HFFc6 (cell line): ENCODE data around the gene TESK2. TPM values are rescaled to one million over a fixed set of nuclear protein-coding genes. Genes with fewer than 3 reads are reported as not detected.

Source experiments
- DNase-seq: peaks from one replicate; pipeline ENCODE4 v3.0.0-alpha.2; 2018
- H3K27ac Mint-ChIP-seq: 2 replicates; pipeline ENCODE4 v1.8.0; 2020; ENCODE audit warnings: mild to moderate bottlenecking, mixed read lengths
- H3K27me3 Mint-ChIP-seq: 2 replicates; pipeline ENCODE4 v1.8.0; 2021; ENCODE audit warnings: mild to moderate bottlenecking, moderate library complexity, mixed read lengths; ENCODE audit not compliant: insufficient read depth
- H3K36me3 Mint-ChIP-seq: 2 replicates; pipeline ENCODE4 v1.8.0; 2021; ENCODE audit warnings: low read depth, mixed read lengths
- H3K4me1 Mint-ChIP-seq: 2 replicates; pipeline ENCODE4 v1.8.0; 2020; ENCODE audit warnings: low read depth, mixed read lengths
- H3K4me3 Mint-ChIP-seq: 2 replicates; pipeline ENCODE4 v1.8.0; 2020; ENCODE audit warnings: mild to moderate bottlenecking, moderate library complexity, mixed read lengths
- H3K9me3 Mint-ChIP-seq: 2 replicates; pipeline ENCODE4 v1.8.0; 2020; ENCODE audit warnings: mild to moderate bottlenecking, mixed read lengths
- CTCF ChIP-seq: fragments of 200-600 bp; sonication (generic); IDR thresholded peaks from 2 replicates; pipeline ENCODE4 v1.5.0; 2021; ENCODE audit warnings: antibody characterized with exemption, mild to moderate bottlenecking
- total RNA-seq, 6 experiments: library from RNA; stranded (reverse); fragmentation: NEBNext Ultra II Directional; extraction: Animal tissue kit (Norgen Biotek cat#: 25700); gene quantifications; 2 replicates in 1 of 6; 3 replicates in 5 of 6; pipeline ENCODE4 v1.2.3, GENCODE V29; 2021

The TESK2 gene
- total RNA-seq, 6 experiments from 2014 or later, result 0.54 to 1.4 (median 0.82) TPM

- Mint-ChIP-seq H3K27ac (peak overlapping the region; percentile 44), H3K4me3 (peak overlapping the region; percentile 20; the same call in 1 of the 2 replicates), H3K27me3 (peaks cover 4% of the 10 kb centered on the region; the same call in 1 of the 2 replicates), H3K36me3 (no peaks in the 10 kb centered on the region), H3K4me1 (peaks cover 28% of the 10 kb centered on the region), H3K9me3 (no peaks in the 10 kb centered on the region)
- TF ChIP-seq CTCF, result no peak
- no peak for DNase-seq
These were observed 184.6 kb downstream of the TESK2 start for GRCh38 chr1:45306319-45306718.

GRCh38 chr1:45305231-45305630 is 185.7 kb downstream of the TESK2 start:
- H3K36me3 Mint-ChIP-seq, result no peaks in the 10 kb centered on the region
- DNase-seq, result no peak
- H3K27ac Mint-ChIP-seq, result peak overlapping the region; percentile 29; the same call in 1 of the 2 replicates
- H3K4me3 Mint-ChIP-seq, result no peak overlapping the region; the same call in none of the 2 replicates
- TF ChIP-seq CTCF, result no peak
- H3K27me3 Mint-ChIP-seq, result peaks cover 3% of the 10 kb centered on the region; the same call in 1 of the 2 replicates
- H3K4me1 Mint-ChIP-seq, result peaks cover 33% of the 10 kb centered on the region
- H3K9me3 Mint-ChIP-seq, result no peaks in the 10 kb centered on the region

GRCh38 chr1:45304311-45305081 is 186.5 kb downstream of the TESK2 start:
- peaks cover 3% of the 10 kb centered on the region; the same call in 1 of the 2 replicates for H3K27me3 Mint-ChIP-seq
- peak overlapping the region; percentile 92 for H3K4me3 Mint-ChIP-seq

GRCh38 chr1:45303520-45304310 is 187.2 kb downstream of the TESK2 start:
- H3K36me3 Mint-ChIP-seq, result no peaks in the 10 kb centered on the region
- peak; percentile 96 for DNase-seq
- H3K4me3 Mint-ChIP-seq, result peak overlapping the region; percentile 92
- peak; percentile 83 for TF ChIP-seq CTCF
- H3K9me3 Mint-ChIP-seq, result no peaks in the 10 kb centered on the region
- H3K27ac Mint-ChIP-seq, result peak overlapping the region; percentile 96
- peaks cover 33% of the 10 kb centered on the region for H3K4me1 Mint-ChIP-seq
- H3K27me3 Mint-ChIP-seq, result peaks cover 3% of the 10 kb centered on the region; the same call in 1 of the 2 replicates

More at GRCh38 chr1:45304311-45305081, 186.5 kb downstream of the TESK2 start:
- Mint-ChIP-seq H3K4me1 (peaks cover 33% of the 10 kb centered on the region), H3K36me3 (no peaks in the 10 kb centered on the region), H3K27ac (peak overlapping the region; percentile 96), H3K9me3 (no peaks in the 10 kb centered on the region)
- TF ChIP-seq CTCF, result peak; percentile 21
- DNase-seq, result no peak

GRCh38 chr1:45302505-45303150 is 188.3 kb downstream of the TESK2 start:
- Mint-ChIP-seq H3K9me3 (no peaks in the 10 kb centered on the region), H3K27me3 (peaks cover 3% of the 10 kb centered on the region; the same call in 1 of the 2 replicates), H3K4me3 (peak overlapping the region; percentile 92), H3K27ac (peak overlapping the region; percentile 40), H3K36me3 (no peaks in the 10 kb centered on the region), H3K4me1 (peaks cover 33% of the 10 kb centered on the region)
- no peak for TF ChIP-seq CTCF
- DNase-seq, result no peak
